Hypothalamus (tissue), 51 donors: ENCODE data around the gene NASP.
A peak's percentile ranks its signal among the peaks of the same experiment; 100 is the strongest.

Experiments
- DNase-seq, 51 donors: peaks; one replicate each; lab custom pipeline; 2025; lab: John Stamatoyannopoulos, UW

NASP gene

GRCh38 chr1:45615885-45616284, 32.0 kb downstream of the NASP start:
- DNase-seq: no peak

- no peak for DNase-seq
Observed at GRCh38 chr1:45617618-45618017, 33.8 kb downstream of the NASP start.

- no peak for DNase-seq
Observed at GRCh38 chr1:45619149-45619921, 35.5 kb downstream of the NASP start.

GRCh38 chr1:45620588-45621500, 37.0 kb downstream of the NASP start:
- DNase-seq: no peak

- no peak for DNase-seq
Observed at GRCh38 chr1:45621501-45621836, 37.6 kb downstream of the NASP start.

GRCh38 chr1:45621895-45622523, 38.2 kb downstream of the NASP start:
- DNase-seq: no peak

GRCh38 chr1:45622524-45623394, 38.9 kb downstream of the NASP start:
- no peak for DNase-seq

GRCh38 chr1:45623972-45624371, 40.1 kb downstream of the NASP start, which contains the start of gene CCDC17:
CCDC17 (minus strand) TSS chr1:45624054; CDS start chr1:45623909, 145 bp downstream.
- DNase-seq: no peak

- no peak for DNase-seq
Observed at GRCh38 chr1:45629035-45629434, 45.2 kb downstream of the NASP start.

GRCh38 chr1:45630429-45630828, 46.6 kb downstream of the NASP start:
- DNase-seq: no peak

- DNase-seq: no peak
Observed at GRCh38 chr1:45635211-45635610, 51.4 kb downstream of the NASP start.

GRCh38 chr1:45640293-45640692, 56.5 kb downstream of the NASP start:
- no peak for DNase-seq

GRCh38 chr1:45643321-45643720, 59.5 kb downstream of the NASP start:
- no peak for DNase-seq

- DNase-seq: no peak
Observed at GRCh38 chr1:45643978-45644377, 60.1 kb downstream of the NASP start.

- DNase-seq: no peak
Observed at GRCh38 chr1:45644661-45645060, 60.8 kb downstream of the NASP start.

GRCh38 chr1:45647248-45648021, 63.6 kb downstream of the NASP start:
- DNase-seq: peak in 1 of 51 donors; percentile 5

- no peak for DNase-seq
Observed at GRCh38 chr1:45654540-45655280, 70.9 kb downstream of the NASP start.

- no peak for DNase-seq
Observed at GRCh38 chr1:45656573-45657226, 72.9 kb downstream of the NASP start.
